ENCODE data around the gene NDOR1.

Gene NDOR1

DNA sequence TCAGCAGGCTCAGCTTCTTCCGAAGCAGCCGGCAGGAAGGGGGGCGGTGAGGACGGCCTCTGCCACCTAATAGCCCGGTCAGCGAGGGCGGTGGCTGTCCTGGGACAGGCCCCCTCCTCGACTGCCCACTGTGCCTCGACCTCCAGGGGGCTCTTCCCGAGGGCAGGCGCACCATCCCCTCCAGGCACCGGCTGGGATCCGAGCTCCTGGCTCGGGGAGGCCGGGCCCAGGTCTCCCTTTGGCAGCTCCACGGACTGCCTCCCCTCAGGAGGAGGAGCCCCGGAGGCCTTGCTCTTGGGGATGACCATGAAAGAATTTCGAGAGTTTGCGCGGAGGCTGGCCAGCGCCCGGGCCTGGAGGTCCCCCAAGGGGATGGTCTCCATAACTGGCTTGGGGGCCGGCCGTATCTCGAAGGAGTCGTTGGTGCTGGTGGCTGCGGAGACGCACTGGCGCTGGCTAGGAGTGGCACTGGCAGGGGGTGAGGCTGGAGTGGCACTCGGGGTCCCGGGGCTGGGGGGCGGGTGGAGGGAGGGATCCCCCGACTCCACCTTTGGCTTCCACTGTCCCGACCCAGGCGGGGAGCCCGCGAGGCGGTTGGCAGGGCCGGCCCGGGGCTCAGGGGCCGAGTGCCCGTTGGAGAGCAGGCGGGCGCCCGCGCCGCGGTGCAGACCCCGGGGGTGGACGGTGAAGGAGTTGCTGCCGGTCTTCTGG is 5.9 kb upstream of the NDOR1 start:
- no peak for DNase-seq

DNA sequence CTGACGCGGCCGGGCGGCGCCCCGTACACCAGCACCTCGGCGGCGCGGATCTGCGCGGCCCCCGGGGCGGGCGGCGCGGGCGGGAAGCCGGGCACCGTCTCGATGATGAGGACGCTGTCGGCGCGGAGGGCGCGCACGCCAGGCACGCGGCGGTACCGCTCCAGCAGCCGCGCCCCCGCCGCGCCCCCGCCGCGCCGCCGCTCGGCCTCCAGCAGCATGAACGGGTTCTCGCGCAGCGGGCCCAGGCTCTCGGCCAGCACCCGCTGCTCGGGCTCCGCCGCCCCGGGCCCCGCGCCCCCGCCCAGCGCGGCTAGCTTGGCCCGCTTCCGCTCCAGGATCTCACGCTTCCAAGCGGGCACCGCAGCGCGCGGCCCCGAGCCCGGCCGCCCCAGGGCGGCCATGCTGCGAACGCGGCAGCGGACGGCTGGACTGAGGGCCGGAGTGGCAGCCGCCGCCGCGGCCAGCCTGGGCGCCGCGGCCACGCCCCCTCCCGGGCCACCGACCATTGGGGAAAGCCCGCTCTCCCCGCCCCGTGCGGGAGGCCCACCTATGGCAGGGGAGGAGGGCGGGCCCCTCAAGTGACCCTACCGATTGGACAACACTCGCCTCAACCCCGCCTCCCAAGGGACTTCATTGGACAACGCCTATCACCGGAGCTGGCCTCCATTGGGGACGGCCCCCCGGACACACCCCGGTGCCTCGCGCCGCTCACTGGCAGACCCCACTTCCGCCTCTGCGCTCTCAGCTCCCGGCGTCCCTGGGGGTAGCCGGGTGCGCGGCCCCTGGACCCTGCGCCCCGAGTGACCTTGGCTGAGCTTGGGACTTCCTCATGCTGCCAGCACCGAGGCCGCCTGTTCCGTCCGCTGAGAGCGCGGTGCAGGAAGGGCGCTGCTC is 4.9 kb upstream of the NDOR1 start, which contains the start of gene TPRN:
TPRN (minus strand) TSS at position 431 of the 894 bp plus-strand sequence; CDS start at position 401, 30 bp downstream.
- DNase-seq, result peak; percentile 96

DNA sequence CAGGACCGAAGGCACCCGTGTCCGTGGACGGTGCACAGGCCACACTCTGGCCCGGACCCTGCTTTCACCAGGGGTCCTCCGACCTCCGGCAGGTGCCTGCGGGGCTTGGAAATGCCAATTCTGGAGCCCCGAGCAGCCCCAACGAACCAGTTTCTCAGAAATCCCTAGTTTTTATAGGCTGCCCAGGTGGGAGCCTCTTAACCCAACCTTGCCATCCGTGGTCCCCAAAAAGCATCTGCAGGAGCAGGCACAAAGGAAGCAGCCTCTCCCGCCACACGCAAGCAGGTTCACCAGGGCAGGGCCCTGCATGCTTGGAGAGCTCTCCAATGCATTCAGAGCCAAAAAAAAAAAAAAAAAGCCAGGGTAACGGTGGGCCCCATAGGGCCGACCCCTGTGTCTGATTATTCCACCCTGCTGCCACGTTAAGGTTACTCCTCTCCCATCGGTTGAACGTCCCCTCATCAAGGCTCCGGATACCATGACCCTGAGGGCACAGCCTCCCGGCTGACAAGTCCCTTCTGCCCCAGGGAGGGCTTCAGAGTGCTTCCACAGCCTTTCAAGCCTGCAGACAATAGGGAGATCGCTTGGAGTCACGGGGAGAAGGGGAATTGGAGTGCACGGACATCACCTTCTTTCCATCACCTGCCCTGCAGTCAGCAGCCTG is 4.2 kb upstream of the NDOR1 start:
- DNase-seq, result no peak

DNA sequence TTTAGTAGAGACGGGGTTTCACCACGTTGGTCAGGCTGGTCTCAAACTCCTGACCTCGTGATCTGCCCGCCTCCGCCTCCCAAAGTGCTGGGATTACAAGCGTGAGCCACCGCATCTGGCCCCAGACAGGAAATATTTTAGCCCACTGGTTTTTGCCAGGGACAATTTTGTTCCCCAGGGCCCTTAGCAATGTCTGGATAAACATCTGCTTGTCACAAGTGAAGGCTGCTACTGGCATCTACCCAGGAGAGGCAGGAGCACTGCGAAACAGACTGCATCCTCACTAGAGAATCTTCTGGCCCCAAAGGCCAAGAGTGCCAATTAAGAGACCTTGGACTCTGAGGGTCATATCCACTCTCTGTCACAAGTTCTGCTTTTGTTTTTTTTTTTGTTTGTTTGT is 2.5 kb upstream of the NDOR1 start:
- DNase-seq, result no peak

DNA sequence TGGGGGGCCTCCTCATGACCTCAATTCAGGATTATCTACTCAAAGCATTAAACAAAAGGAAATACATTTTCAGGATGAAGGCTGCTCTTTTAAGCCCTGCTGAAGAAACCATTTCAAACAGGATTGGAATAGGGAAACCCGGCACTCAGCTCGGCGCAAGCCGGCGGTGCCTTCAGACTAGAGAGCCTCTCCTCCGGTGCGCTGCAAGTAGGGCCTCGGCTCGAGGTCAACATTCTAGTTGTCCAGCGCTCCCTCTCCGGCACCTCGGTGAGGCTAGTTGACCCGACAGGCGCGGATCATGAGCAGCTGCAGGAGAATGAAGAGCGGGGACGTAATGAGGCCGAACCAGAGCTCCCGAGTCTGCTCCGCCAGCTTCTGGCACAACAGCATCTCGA is 772 bp upstream of the NDOR1 start:
- DNase-seq, result no peak

DNA sequence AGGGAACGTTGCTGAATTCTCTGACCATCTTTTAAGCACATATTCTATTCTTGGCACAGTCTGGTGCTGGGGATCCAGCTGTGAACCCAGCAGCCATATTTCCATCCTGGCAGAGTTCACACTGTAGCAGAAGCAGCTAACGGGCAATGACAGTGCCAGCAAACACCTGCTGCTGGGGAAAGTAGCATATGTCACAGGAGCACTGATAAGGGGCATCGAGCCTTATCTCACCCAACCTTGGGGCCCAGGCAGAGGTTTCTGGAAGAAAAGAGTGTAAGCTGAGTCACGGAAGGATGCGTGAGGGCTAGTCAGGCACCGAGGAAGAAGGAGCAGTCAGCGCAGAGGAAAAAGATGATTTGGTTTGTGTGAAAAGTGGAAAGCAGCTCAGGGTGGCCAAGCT is 1.1 kb downstream of the NDOR1 start:
- no peak for DNase-seq

DNA sequence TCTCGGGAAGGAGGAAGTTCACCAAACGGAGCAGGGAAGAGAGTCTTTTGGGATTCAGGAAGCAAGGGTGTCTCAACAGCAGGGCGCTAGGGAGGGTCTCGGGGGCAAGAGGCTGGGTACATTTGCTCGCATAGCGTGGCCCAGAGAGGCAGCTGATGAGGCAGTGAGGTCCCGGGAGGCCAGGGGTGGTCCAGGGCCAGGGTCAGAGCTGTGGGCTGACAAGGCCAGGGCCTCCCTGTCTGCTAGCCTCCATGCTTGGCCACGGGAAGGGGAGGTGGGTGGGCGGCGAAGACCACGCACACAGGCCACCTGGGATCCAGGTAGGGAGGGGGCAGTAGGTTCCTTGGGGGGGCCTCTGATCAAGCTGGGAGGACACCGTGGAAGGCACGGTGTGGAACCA is 6.0 kb downstream of the NDOR1 start:
- DNase-seq, result no peak

DNA sequence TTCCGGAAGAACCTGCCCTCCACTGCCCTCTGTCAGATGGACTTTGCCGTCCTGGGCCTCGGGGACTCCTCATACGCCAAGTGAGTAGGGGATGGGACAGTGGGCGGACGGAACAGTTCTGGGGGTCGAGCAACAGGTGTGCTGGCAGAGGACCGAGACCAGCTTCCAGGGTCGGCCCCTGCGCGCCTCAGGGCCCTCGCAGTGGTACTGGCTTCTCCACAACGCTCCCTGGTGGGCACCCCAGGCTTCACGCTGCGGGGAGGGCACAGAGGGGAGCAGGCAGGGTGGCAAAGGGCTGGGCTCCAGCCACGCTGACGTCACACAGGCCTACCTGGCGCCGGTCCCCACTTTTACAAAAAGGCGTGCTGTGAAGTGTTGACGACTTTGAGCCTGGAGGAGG is 7.0 kb downstream of the NDOR1 start:
- no peak for DNase-seq

DNA sequence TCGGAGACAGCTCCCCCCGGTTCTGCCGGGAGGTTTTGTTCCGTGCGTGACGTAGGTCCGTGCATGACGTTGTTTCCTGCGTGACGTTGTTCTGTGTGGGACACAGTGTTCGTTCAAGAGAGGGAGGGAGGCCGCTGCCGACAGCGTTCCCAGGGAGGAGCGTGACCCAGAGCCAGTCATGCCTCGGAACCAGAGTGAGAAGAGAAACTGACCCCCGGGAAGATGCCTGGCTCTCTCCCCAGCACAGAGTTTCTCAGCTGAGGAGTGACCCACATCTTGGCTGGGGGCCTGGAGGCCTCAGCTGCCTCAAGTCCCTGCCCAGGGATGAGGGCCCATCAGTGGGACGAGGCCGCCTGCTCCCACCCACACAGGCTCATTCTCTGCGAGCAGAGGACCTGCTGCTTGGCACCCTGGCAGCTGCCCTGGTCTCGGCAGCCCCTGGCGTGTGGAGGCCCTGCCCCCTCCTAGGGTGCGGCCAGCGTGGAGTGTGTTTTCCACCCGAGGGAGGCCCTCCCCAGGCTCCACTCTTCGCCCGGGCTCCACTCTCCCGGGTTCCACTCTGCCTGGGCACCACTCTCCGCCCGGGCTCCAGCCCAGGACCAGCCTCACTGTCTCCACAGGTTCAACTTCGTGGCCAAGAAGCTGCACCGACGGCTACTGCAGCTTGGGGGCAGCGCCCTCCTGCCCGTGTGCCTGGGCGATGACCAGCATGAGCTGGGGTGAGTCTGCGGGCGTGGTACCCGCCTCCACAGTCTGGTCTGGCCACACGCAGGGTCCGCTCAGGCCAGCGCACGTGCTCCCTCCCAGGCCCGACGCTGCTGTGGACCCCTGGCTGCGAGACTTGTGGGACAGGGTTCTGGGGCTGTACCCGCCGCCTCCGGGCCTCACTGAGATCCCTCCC is 7.9 kb downstream of the NDOR1 start:
- no peak for DNase-seq

DNA sequence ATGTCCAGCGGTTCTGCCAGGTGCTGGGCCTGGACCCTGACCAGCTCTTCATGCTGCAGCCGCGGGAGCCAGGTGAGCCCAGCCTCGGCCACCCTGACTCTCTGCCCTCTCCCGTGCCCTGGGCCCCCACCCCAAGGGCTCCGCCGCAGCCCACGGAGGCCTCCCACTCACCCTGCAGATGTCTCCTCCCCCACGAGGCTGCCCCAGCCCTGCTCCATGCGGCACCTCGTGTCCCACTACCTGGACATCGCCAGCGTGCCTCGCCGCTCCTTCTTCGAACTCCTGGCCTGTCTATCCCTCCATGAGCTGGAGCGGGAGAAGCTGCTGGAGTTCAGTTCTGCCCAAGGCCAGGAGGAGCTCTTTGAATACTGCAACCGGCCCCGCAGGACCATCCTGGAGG is 9.1 kb downstream of the NDOR1 start:
- DNase-seq, result no peak

DNA sequence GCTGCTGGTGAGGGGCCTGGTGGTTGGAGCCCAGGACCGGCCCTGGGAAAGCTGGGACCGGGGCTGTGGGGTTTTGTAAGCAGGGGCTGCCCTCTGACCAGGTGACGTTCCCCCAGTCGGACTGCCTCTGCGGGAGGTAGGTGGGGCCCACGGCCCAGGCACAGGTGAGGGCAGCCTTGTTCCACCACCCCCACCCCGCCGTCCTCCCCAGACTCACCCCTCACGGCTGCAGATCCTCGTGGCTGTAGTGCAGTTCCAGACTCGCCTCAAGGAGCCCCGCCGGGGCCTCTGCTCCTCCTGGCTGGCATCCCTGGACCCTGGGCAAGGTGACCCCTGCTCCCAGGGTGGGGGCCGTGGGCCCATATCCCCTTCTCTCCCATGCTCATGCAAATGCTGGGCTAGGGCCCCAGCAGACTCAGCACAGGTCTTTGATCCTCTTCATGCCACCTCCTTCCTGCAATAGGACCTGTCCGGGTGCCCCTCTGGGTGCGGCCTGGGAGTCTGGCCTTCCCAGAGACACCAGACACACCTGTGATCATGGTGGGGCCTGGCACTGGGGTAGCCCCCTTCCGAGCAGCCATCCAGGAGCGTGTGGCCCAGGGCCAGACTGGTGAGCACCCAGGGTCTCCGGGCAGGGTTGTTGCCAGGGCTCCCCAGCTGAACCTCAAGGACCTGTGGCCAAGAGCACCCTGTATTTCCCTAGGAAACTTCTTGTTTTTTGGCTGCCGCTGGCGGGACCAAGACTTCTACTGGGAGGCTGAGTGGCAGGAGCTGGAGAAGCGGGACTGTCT is 9.9 kb downstream of the NDOR1 start:
- DNase-seq, result no peak

DNA sequence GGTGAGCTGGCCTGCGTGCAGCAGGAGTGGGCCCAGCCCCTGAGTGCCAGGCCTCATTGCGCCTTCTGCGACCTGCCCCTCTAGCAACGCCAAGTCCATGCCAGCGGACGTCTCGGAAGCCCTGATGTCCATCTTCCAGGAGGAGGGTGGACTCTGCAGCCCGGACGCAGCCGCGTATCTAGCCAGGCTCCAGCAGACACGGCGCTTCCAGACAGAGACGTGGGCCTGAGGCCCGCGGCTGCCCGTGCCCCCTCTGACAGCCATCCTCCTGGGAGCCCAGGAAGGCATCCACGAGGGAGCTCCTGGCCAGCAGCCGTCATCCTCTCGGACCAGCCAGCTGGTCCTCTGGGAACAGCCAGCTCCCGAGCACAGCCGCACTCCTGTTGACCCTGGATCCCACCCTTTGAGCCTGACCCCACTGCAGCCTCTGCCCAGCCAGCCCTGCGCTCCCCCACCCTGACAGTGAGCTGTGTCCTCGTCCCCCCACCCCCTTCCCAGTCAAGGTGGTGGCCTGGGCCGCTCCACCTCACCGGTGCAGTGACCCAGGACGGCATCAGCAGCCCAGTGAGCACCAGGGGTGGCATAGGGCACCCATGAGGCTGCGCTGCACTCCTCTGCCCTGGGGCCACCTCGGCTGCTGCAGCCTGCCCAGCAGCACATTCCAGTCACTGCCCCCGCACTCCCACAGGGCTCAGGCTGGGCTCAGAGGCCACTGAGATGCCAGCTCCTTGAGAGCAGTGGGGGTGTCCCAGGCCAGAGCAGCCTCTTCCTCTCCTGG is 10.9 kb downstream of the NDOR1 start:
- no peak for DNase-seq

DNA sequence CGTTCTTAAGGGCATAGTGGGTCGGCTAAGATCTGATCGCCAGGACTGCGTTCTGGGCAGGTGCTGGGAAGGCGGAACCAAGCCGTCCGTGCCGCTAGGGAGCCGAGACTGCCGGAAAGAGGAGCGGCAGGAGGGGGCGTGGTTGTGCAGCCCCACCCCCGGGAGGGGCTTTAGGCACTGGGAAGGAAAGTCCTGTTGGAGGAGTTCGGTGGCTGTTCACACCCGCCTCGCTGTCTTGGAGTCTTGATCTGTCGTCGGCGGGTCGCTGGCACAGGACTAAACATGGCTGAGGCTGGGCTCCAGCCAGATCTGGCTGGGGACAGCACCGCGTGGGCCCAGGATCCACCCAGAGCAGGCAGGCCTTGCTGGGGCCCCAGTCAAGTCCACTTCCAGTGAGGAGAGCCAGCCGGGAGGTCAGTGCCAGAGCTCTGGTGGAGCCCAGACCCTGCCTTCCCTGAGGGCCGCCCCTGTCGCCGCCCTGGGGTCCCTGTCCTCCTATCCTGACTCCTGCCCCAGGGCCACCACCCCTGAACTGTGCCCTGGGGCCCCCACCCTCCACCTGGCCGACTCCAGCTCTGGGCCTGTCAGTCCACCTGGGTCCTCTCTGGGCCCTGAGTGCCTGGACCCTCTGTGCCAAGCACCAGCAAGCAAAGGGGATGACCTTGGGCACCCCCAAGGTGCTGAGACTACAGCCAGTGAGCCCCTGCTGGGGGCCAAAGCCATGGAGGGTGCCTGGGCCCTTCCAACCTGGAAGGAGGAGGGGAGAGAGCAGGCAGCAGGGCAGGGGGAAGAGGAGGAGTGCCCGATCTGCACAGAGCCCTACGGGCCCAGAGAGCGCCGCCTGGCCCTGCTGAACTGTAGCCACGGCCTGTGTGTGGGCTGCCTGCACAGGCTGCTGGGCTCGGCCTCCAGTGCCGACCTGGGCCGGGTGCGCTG is 12.0 kb downstream of the NDOR1 start:
- DNase-seq, result peak; percentile 92

DNA sequence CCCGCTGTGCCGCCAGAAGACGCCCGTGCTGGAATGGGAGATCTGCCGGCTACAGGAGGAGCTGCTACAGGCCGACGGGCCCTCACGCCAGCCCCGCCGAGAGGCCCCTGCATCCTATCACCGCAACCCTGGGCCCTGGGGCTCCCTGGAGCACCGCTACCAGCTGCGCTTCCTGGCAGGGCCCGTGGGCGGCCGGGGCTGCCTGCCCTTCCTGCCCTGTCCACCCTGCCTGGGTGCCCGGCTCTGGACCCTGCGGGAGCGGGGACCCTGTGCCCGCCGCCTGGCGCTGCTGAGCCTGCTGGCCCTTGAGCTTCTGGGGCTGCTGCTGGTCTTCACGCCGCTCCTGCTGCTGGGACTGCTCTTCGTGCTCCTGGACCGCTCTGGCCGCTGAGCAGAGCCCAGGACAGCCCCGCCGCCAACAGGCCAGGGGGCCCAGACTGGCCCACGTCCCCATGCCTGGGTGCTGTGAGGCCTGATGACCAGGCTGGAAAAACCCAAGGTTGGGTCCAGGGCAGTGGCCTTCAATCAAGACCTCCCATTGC is 12.8 kb downstream of the NDOR1 start:
- DNase-seq, result no peak

DNA sequence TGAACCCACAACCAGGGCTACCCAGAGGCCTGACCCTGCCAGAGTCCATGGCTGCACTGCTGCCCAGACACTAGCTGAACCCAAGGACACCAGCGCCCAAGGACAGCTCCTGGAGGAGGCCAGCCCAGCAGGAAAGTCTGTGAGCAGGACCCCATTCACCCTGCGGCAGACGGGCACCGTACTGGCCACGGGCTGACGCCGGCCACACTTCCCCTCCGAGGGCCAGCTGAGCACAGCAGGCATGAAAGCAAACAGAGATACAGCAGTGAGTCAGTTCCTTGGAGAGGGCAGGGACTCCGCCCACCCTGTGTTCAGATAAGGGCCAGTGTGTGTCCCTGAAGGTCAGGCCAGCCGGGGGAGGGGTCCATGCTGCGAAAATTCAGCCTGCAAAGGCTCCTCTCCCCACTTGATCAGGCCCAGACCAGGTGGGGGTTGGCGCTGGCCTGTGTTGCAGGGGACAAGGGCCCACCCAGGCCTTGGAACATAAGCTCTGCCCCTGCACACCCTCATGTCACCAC is 13.3 kb downstream of the NDOR1 start:
- no peak for DNase-seq

DNA sequence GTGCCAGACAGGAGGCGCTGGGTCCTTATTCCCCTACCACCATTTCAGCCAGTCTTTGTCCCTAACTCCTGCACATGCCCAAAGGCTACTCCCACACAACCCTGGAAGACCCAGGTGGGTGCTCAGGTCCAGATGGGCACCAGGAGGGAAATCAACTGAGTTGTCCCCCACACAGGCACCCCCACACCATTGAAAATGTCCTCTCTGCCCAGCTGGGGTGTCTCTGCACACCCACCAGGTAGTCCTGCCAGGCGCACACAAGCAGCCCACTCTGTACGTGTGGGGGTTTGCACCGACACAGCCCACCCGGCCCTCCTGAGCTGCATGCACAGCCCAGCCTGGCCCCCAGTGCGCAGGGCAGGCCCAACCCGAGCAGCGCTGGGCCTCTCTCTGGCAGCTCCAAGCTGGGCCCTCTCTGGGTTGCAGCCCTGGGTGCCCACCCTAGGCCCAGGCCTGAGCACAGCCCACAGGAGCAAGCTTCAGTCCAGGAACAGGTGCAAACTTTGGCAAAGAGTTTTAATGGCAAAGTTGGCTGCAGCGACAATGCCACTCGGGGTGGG is 14.3 kb downstream of the NDOR1 start:
- DNase-seq, result no peak

DNA sequence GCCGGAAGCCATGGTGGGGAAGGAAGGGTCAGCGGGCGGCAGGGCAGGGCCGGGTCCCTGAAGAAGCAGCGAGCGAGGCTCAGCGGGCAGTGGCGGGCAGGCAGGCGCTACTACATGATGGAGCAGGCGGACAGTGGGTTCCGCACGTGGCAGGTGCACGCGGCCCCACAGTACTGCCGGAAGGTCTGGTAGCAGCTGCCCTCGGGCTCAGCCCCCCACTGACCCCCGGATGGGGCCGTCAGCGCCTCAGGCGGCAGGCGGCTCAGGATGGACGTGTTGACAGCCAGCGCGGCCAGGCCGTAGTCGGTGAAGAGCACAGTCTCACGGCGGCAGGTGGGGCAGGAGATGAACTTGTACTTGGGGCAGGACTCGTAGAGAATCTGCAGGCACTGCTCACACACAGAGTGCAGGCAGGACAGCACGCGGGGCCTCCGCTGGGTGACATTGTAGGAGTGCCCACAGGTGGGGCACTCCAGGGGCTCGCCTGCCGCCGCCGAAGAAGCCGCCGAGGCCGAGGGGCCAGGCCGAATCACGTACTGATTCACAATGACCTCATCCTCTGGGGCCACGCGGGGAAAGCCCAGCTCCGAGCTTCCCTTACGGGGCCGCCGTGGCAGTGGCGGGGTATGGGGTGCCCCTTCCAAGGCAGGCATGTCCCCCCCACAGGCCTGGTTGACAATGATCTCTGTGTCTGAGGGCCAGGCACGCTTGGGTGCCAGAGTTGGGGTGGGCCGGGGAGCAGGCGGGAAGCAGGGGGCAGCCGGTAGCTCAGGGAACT is 15.0 kb downstream of the NDOR1 start:
- no peak for DNase-seq

DNA sequence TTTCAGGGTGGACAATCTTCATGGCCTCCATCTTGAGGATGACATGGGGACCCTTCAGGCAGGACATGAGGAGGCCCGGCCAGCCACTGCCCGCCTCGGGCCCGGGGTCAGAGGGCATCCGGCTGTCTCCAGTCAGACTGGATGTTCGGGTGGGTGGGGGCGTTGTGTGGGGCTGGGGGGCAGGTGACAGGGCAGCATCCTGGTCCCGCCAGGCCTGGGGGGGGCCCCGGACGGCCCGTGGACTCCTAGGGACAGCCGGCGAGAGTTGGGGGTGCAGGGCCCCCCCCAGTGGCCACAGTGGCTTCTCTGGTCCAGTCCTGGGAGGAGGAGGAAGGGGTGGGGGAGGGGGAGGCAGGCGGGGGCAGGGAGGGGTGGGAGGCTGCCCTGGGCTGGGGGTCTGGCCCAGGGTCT is 15.6 kb downstream of the NDOR1 start:
- DNase-seq, result no peak
